ENCODE data around the gene SMAD6. TPM values are rescaled to one million over a fixed set of nuclear protein-coding genes. Genes with fewer than 3 reads are reported as not detected.

Gene SMAD6
- total RNA-seq, 4 donors from 2014 or later = 9.4 to 18.9 (median 14.3) TPM

GRCh38 chr15:66752078-66752477, 50.0 kb downstream of the SMAD6 start:
- H3K27me3 ChIP-seq = no peaks in the 10 kb centered on the region
- no peak for TF ChIP-seq EP300 (IDR thresholded peaks at IDR 0.05)
- TF ChIP-seq POLR2AphosphoS5 (IDR thresholded peaks at IDR 0.05) = no peak
- TF ChIP-seq POLR2A (IDR thresholded peaks at IDR 0.05; ENCODE audit: low read depth) = no peak
- TF ChIP-seq CTCF (IDR thresholded peaks at IDR 0.05) = no peak
- 64% methylated on average over 2 of the region's 2 CpGs for WGBS
- peak overlapping the region in 1 of 4 donors; percentile 36 for H3K27ac ChIP-seq (replicated peaks in 1 of 4)
- H3K4me1 ChIP-seq = peaks cover 44 to 63% (median 54%) of the 10 kb centered on the region in 4 donors
- peaks cover 0 to 8% (median 0%) of the 10 kb centered on the region in 4 donors for H3K36me3 ChIP-seq
- no peak for DNase-seq (ENCODE audit: extremely low spot score)
- peaks cover 0 to 10% (median 7%) of the 10 kb centered on the region in 4 donors for H3K9me3 ChIP-seq
- H3K4me3 ChIP-seq = no peak overlapping the region
- intact Hi-C loops (cut with DNase I) = no loop called here

GRCh38 chr15:66753687-66754377, 51.8 kb downstream of the SMAD6 start:
- TF ChIP-seq POLR2A (IDR thresholded peaks at IDR 0.05; ENCODE audit: low read depth) (no peak), EP300 (IDR thresholded peaks at IDR 0.05) (no peak), POLR2AphosphoS5 (IDR thresholded peaks at IDR 0.05) (no peak), CTCF (IDR thresholded peaks at IDR 0.05) (no peak)
- Histone ChIP-seq H3K36me3 (peaks cover 0 to 8% (median 0%) of the 10 kb centered on the region in 4 donors), H3K4me3 (no peak overlapping the region), H3K27ac (replicated peaks in 1 of 4) (no peak overlapping the region), H3K4me1 (peaks cover 27 to 54% (median 42%) of the 10 kb centered on the region in 4 donors), H3K27me3 (no peaks in the 10 kb centered on the region), H3K9me3 (peaks cover 0 to 10% (median 7%) of the 10 kb centered on the region in 4 donors)
- intact Hi-C loops (cut with DNase I) = no loop called here
- 64% methylated on average over 7 of the region's 7 CpGs for WGBS
- DNase-seq (ENCODE audit: extremely low spot score) = no peak

- TF ChIP-seq CTCF (IDR thresholded peaks at IDR 0.05) = no peak
- no peak for TF ChIP-seq EP300 (IDR thresholded peaks at IDR 0.05)
- TF ChIP-seq POLR2A (IDR thresholded peaks at IDR 0.05; ENCODE audit: low read depth) = no peak
- TF ChIP-seq POLR2AphosphoS5 (IDR thresholded peaks at IDR 0.05) = no peak
Observed at GRCh38 chr15:66754789-66755188, 52.8 kb downstream of the SMAD6 start.

GRCh38 chr15:66755298-66756068, 53.4 kb downstream of the SMAD6 start:
- H3K27me3 ChIP-seq = no peaks in the 10 kb centered on the region
- no peak overlapping the region for H3K27ac ChIP-seq (replicated peaks in 1 of 4)
- H3K4me3 ChIP-seq = no peak overlapping the region
- no peak for TF ChIP-seq POLR2A (IDR thresholded peaks at IDR 0.05; ENCODE audit: low read depth)
- TF ChIP-seq CTCF (IDR thresholded peaks at IDR 0.05) = no peak
- no peak for TF ChIP-seq POLR2AphosphoS5 (IDR thresholded peaks at IDR 0.05)
- no peak for TF ChIP-seq EP300 (IDR thresholded peaks at IDR 0.05)
- DNase-seq (ENCODE audit: extremely low spot score) = no peak
- H3K9me3 ChIP-seq = peaks cover 0 to 10% (median 7%) of the 10 kb centered on the region in 4 donors
- 97% methylated on average over 7 of the region's 7 CpGs for WGBS
- peaks cover 24 to 56% (median 33%) of the 10 kb centered on the region in 4 donors for H3K4me1 ChIP-seq
- peaks cover 0 to 8% (median 0%) of the 10 kb centered on the region in 4 donors for H3K36me3 ChIP-seq
- intact Hi-C loops (cut with DNase I) = no loop called here

More at GRCh38 chr15:66754789-66755188, 52.8 kb downstream of the SMAD6 start:
- no peak for DNase-seq (ENCODE audit: extremely low spot score)
- intact Hi-C loops (cut with DNase I) = no loop called here
- no peak overlapping the region for H3K4me3 ChIP-seq
- peaks cover 0 to 8% (median 0%) of the 10 kb centered on the region in 4 donors for H3K36me3 ChIP-seq
- peaks cover 0 to 10% (median 7%) of the 10 kb centered on the region in 4 donors for H3K9me3 ChIP-seq
- H3K27ac ChIP-seq (replicated peaks in 1 of 4) = no peak overlapping the region
- H3K4me1 ChIP-seq = peaks cover 25 to 56% (median 37%) of the 10 kb centered on the region in 4 donors
- H3K27me3 ChIP-seq = no peaks in the 10 kb centered on the region
- 94% methylated on average over 1 of the region's 1 CpG for WGBS
